ENCODE measurements around the gene NID1.
"Not testable (repeated sequence)": the region's sequence is repeated elsewhere in the genome, so short reads cannot be mapped to it uniquely, and the experiment has no call there.

NID1 gene

GRCh38 chr1:236092899-236093298, 28.0 kb upstream of the NID1 start:
- no peak for DNase-seq

GRCh38 chr1:236091933-236092318, 27.0 kb upstream of the NID1 start:
- DNase-seq = no peak

- no peak for DNase-seq
These were observed 25.9 kb upstream of the NID1 start for GRCh38 chr1:236090741-236091147.

GRCh38 chr1:236089046-236089773, 24.3 kb upstream of the NID1 start:
- DNase-seq = no peak

- no peak for DNase-seq
These were observed 21.6 kb upstream of the NID1 start for GRCh38 chr1:236086537-236086936.

- DNase-seq = no peak
These were observed 20.8 kb upstream of the NID1 start for GRCh38 chr1:236085545-236086159.

GRCh38 chr1:236084386-236084730, 19.5 kb upstream of the NID1 start:
- no peak for DNase-seq

- DNase-seq = no peak
These were observed 18.9 kb upstream of the NID1 start for GRCh38 chr1:236083650-236084385.

GRCh38 chr1:236082526-236082925, 17.6 kb upstream of the NID1 start:
- no peak for DNase-seq

GRCh38 chr1:236081546-236082227, 16.8 kb upstream of the NID1 start:
- peak in 1 of 2 donors; percentile 20 for DNase-seq

- no peak for DNase-seq
These were observed 14.8 kb upstream of the NID1 start for GRCh38 chr1:236079703-236080102.

GRCh38 chr1:236078993-236079392, 14.1 kb upstream of the NID1 start:
- no peak for DNase-seq

- DNase-seq = not testable (repeated sequence)
These were observed 13.2 kb upstream of the NID1 start for GRCh38 chr1:236078077-236078476.

GRCh38 chr1:236075848-236076247, 11.0 kb upstream of the NID1 start:
- no peak for DNase-seq

- DNase-seq = no peak
These were observed 8.5 kb upstream of the NID1 start for GRCh38 chr1:236073307-236073897.

GRCh38 chr1:236072001-236072400, 7.1 kb upstream of the NID1 start:
- peak in 1 of 2 donors; percentile 42 for DNase-seq

GRCh38 chr1:236070753-236071152, 5.9 kb upstream of the NID1 start:
- no peak for DNase-seq

GRCh38 chr1:236069796-236070195, 4.9 kb upstream of the NID1 start:
- no peak for DNase-seq

- DNase-seq = no peak
These were observed 3.1 kb upstream of the NID1 start for GRCh38 chr1:236067854-236068454.

GRCh38 chr1:236066828-236067386, 2.0 kb upstream of the NID1 start:
- peak; percentile 86 to 90 for DNase-seq

- no peak for DNase-seq
These were observed 1.2 kb upstream of the NID1 start for GRCh38 chr1:236066054-236066453.

- no peak for DNase-seq
These were observed 667 bp upstream of the NID1 start for GRCh38 chr1:236065509-236066005.
